Ishikawa (cell line): ENCODE data around the gene NEK1.

Experiments used
- CEBPB ChIP-seq: IDR thresholded peaks from 2 replicates; pipeline ENCODE4 v1.6.1; 2012
- MAX ChIP-seq: IDR thresholded peaks from 2 replicates; pipeline ENCODE4 v1.6.1; 2012
- RAD21 ChIP-seq: IDR thresholded peaks from 2 replicates; pipeline ENCODE4 v1.6.1; 2012; ENCODE audit warnings: low read depth
- TAF1 ChIP-seq: IDR thresholded peaks from 2 replicates; pipeline ENCODE4 v1.6.1; 2012; ENCODE audit warnings: low read depth, mild to moderate bottlenecking

DNA sequence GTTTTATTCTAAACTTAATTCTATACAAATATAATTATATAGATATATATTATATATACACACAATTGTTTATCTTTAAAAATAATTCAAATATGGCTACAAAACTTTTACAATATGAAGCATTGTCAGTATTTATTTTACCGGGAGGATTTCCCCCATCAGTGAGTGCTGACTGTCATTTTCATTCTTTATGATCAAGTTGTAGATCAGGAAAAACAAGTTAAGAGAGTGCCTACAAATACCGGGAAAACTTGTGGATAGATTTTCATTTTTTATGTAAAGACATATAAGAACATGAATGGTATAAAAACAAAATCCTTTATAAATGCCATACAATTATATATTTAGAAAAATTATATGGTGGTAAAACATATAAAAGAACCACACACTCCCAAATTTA is 45.8 kb upstream of the NEK1 start:
- no peak for TF ChIP-seq CEBPB
- no peak for TF ChIP-seq TAF1
- TF ChIP-seq MAX, result no peak
- no peak for TF ChIP-seq RAD21
